Kidney (tissue), 14 donors: ENCODE results near the gene SP3. TPM values are rescaled to one million over a fixed set of nuclear protein-coding genes. Genes with fewer than 3 reads are reported as not detected.

Experiments
- DNase-seq, 5 donors: peaks; one replicate each; pipeline ENCODE4 v3.0.0-alpha.2; 2013 to 2020
- FAIRE-seq: peaks from 2 replicates; lab custom pipeline; 2012; peaks lifted over from hg19 to GRCh38; lab: Jason Lieb, UNC
- H3K27ac ChIP-seq, 2 donors: one replicate each; pipeline ENCODE4 v1.7.0; 2013; ENCODE audit warnings: low read depth in 2 of 2, low read length in 2 of 2, inconsistent platforms in 1 of 2
- H3K27me3 ChIP-seq: one replicate; pipeline ENCODE4 v1.7.1; 2013; ENCODE audit warnings: low read length, inconsistent platforms; ENCODE audit not compliant: control insufficient read depth, insufficient read depth
- H3K36me3 ChIP-seq, 3 donors: one replicate each; pipeline versions ENCODE4 v1.7.0 to v1.7.1; 2013; ENCODE audit warnings: low read length in 3 of 3, control low read depth in 1 of 3, inconsistent platforms in 1 of 3; ENCODE audit not compliant: insufficient read depth in 3 of 3, control insufficient read depth in 2 of 3
- H3K4me1 ChIP-seq, 3 donors: one replicate each; pipeline versions ENCODE4 v1.7.0 to v1.7.1; 2013; ENCODE audit warnings: low read length in 3 of 3, inconsistent platforms in 1 of 3, low read depth in 1 of 3; ENCODE audit not compliant: control insufficient read depth in 2 of 3, insufficient read depth in 2 of 3
- H3K4me3 ChIP-seq, 3 donors: one replicate each; pipeline versions ENCODE4 v1.7.0 to v1.8.1; 2013; ENCODE audit warnings: low read length in 3 of 3, control low read depth in 1 of 3, inconsistent platforms in 1 of 3
- H3K9ac ChIP-seq, 3 donors: one replicate each; pipeline versions ENCODE4 v1.7.0 to v1.7.1; 2013; ENCODE audit warnings: low read length in 3 of 3, control low read depth in 1 of 3, inconsistent platforms in 1 of 3
- H3K9me3 ChIP-seq, 3 donors: one replicate each; pipeline versions ENCODE4 v1.7.0 to v1.7.1; 2013; ENCODE audit warnings: low read length in 3 of 3, control low read depth in 1 of 3, inconsistent platforms in 1 of 3; ENCODE audit not compliant: control insufficient read depth in 2 of 3, insufficient read depth in 1 of 3
- intact Hi-C: fragments of 100-400 bp; cut with DNase I; formaldehyde crosslinking; loops from one replicate; pipeline ENCODE4 v1.11.1; 2022
- polyA plus RNA-seq: library from polyadenylated mRNA; stranded (reverse); fragments of 350-450 nt; fragmentation: Illumina TruSeq; extraction: RNeasy Lipid Tissue Mini Kit (QIAGEN cat#74804); gene quantifications from one replicate; pipeline ENCODE4 v1.2.3, GENCODE V29; 2014; ENCODE audit warnings: low read depth, low replicate concordance; ENCODE audit not compliant: insufficient read depth
- total RNA-seq: library from RNA; stranded (reverse); fragmentation: NEBNext Ultra II Directional; extraction: Animal tissue kit (Norgen Biotek cat#: 25700); gene quantifications from one replicate; pipeline ENCODE4 v1.2.1, GENCODE V29; 2021
- TF ChIP-seq, protein P1 (sequence below): IDR thresholded peaks from 3 replicates; pipeline ENCODE4 v1.5.1; 2012; ENCODE audit warnings: mild to moderate bottlenecking, moderate library complexity, borderline replicate concordance; ENCODE audit not compliant: insufficient read depth; ENCODE audit errors: extremely low read depth
- donor health status: control.
- donor health status: control.
- donor health status: control.
- donor health status: control.
- donor health status: control.
- donor health status: DM: yes; HTN: yes; CAD: no.
- donor health status: Normal renal cell carcinoma (clear cell type).

The SP3 gene
- total and polyA plus RNA-seq, 2 donors from 2014 or later = 14.5 to 86.2 TPM

DNA sequence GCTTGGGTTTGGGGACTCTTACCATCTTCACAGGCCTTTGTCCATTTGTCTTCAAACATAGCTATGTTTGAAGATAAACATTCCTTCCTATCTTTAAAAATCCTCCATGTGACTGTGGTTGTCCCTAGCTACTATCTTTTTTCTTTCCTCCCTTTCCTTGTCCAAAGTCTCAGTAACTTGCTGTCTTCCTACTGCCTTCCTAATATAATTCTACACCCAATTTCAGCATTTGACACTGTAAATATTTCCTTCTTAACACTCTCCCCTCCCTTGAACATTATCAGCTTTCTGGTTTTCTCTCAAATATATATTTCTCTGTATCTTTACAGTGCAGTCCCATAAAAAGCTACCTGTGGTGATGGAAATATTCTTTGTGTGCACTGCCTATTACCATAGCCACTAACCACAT, 5.3 kb upstream of the SP3 start:
- Histone ChIP-seq H3K9me3 (no peaks in the 10 kb centered on the region), H3K36me3 (no peaks in the 10 kb centered on the region), H3K27me3 (no peaks in the 10 kb centered on the region), H3K27ac (no peak overlapping the region), H3K9ac (no peak overlapping the region), H3K4me1 (peaks cover 0 to 6% (median 3%) of the 10 kb centered on the region in 3 donors), H3K4me3 (no peak overlapping the region)
- DNase-seq (no peak), FAIRE-seq (no peak)
- intact Hi-C loops = no loop called here
- TF ChIP-seq, protein P1, sequence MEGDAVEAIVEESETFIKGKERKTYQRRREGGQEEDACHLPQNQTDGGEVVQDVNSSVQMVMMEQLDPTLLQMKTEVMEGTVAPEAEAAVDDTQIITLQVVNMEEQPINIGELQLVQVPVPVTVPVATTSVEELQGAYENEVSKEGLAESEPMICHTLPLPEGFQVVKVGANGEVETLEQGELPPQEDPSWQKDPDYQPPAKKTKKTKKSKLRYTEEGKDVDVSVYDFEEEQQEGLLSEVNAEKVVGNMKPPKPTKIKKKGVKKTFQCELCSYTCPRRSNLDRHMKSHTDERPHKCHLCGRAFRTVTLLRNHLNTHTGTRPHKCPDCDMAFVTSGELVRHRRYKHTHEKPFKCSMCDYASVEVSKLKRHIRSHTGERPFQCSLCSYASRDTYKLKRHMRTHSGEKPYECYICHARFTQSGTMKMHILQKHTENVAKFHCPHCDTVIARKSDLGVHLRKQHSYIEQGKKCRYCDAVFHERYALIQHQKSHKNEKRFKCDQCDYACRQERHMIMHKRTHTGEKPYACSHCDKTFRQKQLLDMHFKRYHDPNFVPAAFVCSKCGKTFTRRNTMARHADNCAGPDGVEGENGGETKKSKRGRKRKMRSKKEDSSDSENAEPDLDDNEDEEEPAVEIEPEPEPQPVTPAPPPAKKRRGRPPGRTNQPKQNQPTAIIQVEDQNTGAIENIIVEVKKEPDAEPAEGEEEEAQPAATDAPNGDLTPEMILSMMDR = no peak

- no peak for FAIRE-seq
- intact Hi-C loops = no loop called here
These were observed 4.7 kb upstream of the SP3 start for GRCh38 chr2:173969886-173970285.

GRCh38 chr2:173968551-173968950, 3.4 kb upstream of the SP3 start:
- TF ChIP-seq, protein P1 = no peak
- FAIRE-seq (no peak), DNase-seq (no peak)
- Histone ChIP-seq H3K9me3 (no peaks in the 10 kb centered on the region), H3K4me3 (no peak overlapping the region), H3K27me3 (no peaks in the 10 kb centered on the region), H3K4me1 (peaks cover 0 to 6% (median 3%) of the 10 kb centered on the region in 3 donors), H3K36me3 (no peaks in the 10 kb centered on the region), H3K9ac (no peak overlapping the region), H3K27ac (no peak overlapping the region)
- intact Hi-C loops = no loop called here

More at GRCh38 chr2:173969886-173970285, 4.7 kb upstream of the SP3 start:
- Histone ChIP-seq H3K36me3 (no peaks in the 10 kb centered on the region), H3K27me3 (no peaks in the 10 kb centered on the region), H3K9me3 (no peaks in the 10 kb centered on the region), H3K9ac (no peak overlapping the region), H3K4me1 (peaks cover 0 to 6% (median 3%) of the 10 kb centered on the region in 3 donors), H3K27ac (no peak overlapping the region), H3K4me3 (no peak overlapping the region)
- TF ChIP-seq, protein P1 = no peak
- no peak for DNase-seq
